GM19395 (cell line): Measurements from ENCODE around the gene SETD7.

Source experiments
- ATAC-seq: cut with Tn5 transposase; IDR thresholded peaks from one replicate; pipeline ENCODE4 v1.9.1; 2021; ENCODE audit warnings: mild to moderate bottlenecking, moderate library complexity; ENCODE audit not compliant: unreplicated experiment

The SETD7 gene

DNA sequence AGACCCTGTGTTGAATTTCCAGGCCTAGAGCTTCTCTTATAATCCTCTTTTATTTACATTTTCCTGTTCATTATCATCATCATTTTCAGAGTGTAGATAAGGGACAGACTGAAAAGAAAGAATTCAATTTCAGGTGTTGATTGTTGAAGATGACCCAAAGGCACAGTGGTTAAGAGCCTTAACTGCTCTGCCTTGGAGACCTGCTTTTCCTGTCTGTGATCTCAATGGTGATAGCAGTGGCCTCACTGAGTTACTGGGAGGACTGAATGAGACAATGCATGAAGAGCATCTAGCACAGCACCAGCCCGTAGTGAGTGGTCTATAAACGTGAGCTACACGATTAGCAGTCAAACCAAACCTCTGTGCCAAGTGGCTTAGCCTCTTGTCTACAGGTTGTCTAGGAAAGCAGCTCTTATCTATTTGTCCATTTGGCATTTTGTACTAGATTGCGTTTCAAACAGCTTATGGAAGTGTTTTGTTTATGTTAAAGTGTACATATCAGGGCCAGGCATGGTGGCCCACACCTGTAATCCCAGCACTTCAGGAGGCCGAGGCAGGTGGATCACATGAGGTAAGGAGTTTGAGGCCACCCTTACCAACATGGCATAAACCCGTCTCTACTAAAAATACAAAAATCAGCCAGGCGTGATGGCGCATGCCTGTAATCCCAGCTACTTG lies 41.5 kb downstream of the SETD7 start:
- no peak for ATAC-seq

GRCh38 chr4:139511320-139511719 lies 44.7 kb downstream of the SETD7 start:
- no peak for ATAC-seq

- ATAC-seq: no peak
These were observed 46.1 kb downstream of the SETD7 start for GRCh38 chr4:139509727-139510410.

GRCh38 chr4:139508581-139509237 lies 47.3 kb downstream of the SETD7 start:
- ATAC-seq: no peak

DNA sequence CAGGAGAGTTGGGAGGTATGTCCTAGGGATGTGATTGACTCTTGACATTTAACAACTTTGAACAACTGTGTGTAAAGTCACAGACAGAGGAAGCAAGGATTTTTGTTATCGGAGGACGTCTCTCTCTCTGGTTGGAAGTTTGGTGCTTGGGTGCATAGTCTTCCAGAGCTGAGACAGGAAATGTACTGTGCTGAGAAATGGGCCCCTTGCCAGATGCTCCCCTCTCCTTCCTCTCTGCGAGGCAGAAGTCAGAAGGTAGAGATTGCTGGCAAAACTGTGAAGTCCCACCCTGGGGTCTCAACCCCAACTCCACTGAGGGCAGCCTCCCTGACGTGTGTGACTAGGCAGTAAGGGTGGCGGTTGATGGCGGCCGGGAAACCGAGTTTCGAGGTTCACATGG lies 49.2 kb downstream of the SETD7 start:
- ATAC-seq: no peak

GRCh38 chr4:139503622-139504166 lies 52.3 kb downstream of the SETD7 start:
- no peak for ATAC-seq

- ATAC-seq: no peak
These were observed 53.8 kb downstream of the SETD7 start for GRCh38 chr4:139501927-139502899.

DNA sequence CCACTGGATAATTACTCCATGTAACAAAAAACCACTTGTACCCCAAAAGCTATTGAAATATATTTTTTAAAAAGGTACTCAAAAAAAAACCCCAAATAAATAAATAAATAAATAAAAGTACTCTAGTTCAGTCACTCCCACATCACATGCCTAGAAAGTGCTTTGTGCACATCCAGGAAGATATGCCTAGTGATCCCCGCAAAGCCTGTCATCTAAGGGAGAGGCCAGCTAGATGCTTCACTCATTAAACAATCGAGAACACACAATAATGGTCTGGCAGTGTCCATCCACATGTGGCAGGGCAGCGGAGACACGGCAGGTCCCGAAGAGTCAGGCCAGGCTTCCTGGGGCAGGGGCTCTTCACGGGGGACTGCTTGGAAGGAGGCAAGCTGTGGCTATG lies 54.5 kb downstream of the SETD7 start:
- ATAC-seq: no peak

GRCh38 chr4:139501117-139501516 lies 54.9 kb downstream of the SETD7 start:
- no peak for ATAC-seq

DNA sequence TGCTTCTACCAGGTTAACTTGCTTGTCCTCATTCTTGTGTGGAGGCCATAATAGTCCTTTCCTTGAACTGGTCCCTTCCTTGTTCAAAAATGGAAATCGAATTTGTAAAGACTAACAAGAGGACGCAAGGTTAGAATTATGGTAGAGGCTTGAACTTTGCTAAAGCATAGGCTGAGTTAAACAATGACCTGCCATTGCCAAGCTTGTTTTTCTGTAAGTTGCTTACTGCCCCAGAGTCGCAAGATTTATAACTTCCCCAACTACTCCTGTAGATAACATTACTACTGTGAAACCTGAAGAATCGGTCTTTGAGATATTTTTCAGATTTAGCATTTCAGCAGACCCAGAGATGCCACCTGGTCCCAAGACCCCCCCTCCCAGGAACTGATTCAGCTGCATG lies 56.8 kb downstream of the SETD7 start:
- no peak for ATAC-seq

DNA sequence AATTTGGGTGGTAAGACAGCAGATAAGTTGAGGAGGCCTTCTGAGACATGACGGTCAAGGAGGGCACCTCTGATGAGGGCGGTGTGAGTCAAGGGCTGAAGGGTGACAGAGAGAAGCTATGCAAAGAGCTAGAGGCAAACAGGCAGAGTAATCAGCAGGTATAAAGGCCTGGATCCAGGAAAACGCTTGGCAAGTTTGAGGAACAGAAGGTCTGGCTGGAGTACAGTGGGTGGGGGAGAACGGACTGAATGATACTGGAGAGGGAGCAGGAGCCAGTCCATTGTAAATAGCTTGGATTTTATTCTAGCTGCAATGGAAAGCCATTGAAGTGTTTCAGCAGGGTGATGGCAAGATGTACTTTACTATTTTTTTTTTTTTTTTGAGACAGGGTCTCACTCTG lies 62.8 kb downstream of the SETD7 start:
- ATAC-seq: no peak

GRCh38 chr4:139492429-139492828 lies 63.6 kb downstream of the SETD7 start:
- no peak for ATAC-seq

- no peak for ATAC-seq
These were observed 66.4 kb downstream of the SETD7 start for GRCh38 chr4:139489638-139490037.

- no peak for ATAC-seq
These were observed 67.6 kb downstream of the SETD7 start for GRCh38 chr4:139488442-139488841.

DNA sequence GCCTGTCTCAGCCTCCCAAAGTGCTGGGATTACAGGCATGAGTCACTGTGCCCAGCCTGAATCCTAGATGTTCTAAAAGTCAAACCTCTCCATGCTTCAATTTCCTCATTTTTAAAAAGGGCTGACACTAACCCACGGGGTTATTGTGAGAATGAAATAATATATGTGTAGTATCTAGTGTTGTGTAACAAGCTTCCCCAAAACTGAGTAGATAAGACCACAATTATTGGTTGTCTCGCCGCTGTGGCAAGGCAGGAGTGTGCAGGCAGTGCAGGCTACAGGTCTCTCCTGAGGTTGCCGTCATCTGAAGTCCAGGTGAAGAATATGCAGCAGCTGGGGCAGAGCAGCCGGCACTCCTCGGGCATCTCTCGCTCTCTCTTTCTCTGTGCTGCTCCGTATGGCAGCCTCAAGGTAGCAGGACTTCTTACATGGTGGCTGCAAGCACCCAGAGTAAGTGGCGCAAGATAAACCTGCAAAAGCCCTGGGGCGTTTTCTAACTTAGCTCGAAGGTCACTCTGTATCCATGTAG lies 71.2 kb downstream of the SETD7 start:
- ATAC-seq: no peak

DNA sequence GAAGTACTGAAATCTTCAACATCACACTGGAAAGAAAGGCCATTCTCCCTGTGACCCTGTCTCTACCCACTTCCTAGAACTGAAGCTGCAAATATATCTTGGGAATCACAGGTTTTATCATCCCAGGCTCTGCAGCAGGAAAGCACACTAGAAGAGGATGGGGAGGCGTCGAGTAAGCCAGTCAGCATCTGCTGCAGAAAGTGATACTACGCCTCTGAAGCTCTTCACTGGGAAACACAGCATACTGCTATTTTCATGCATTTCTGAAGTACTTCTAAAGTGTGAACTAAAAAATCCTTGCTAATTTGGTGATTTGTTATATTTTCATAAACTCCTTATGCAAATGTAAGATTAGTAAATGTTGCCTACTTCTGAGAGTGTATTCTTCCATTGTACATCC lies 73.0 kb downstream of the SETD7 start:
- ATAC-seq: no peak

GRCh38 chr4:139481465-139481864 lies 74.6 kb downstream of the SETD7 start:
- ATAC-seq: no peak

DNA sequence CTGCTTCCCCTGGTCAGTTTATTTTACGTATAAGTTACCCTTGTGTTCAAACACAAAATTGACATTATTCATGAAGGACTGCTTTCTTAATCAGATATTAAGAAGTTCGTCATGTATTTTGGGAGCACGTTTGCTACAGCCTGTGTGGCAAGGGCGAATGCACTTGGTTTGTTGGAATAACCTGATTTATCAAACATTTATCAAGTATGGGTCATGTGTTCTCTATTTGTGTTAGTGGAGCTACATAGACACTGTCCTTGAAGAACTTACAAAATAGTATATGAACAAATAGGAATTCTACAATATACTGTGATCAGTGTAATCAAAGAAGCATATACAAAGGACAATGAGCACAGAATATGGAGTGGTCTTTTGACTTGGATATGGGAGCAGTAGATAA lies 79.7 kb downstream of the SETD7 start:
- ATAC-seq: no peak

- ATAC-seq: no peak
These were observed 83.2 kb downstream of the SETD7 start for GRCh38 chr4:139472852-139473251.

DNA sequence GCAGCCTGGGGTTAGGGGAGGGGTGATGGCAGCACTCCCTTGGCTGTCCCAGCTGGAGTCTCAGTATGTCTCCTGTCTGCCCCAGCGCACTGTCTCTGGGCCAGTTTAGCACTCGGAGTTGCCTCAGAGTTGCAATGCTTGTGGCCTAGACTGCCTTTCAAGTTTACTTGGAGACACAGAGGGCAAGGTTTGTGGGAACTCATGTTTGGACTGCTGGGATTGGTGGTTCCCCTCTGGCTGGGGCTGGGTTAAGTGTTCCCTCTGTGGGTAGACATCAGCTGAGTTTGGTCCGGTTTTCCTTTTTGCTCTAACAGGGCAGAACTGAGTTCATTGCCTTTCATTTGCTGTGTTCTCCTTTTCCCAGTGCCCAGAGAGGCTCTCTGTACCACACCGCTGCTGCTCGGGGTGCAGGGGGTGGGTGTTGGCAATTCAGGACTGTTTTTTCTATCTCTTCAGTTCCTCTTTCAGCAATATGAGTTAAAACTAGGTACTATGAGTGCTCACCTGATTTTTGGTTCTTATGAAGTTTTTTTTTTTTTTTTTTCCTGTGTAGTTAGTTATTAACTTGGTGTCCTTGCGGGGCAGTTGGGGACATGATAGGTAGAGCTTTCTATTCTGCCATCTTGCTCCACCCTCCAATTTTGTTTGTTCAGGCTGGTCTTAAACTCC lies 84.9 kb downstream of the SETD7 start:
- ATAC-seq: peak; percentile 81
